ENCODE measurements around the gene MOB1A.

Gene MOB1A

DNA sequence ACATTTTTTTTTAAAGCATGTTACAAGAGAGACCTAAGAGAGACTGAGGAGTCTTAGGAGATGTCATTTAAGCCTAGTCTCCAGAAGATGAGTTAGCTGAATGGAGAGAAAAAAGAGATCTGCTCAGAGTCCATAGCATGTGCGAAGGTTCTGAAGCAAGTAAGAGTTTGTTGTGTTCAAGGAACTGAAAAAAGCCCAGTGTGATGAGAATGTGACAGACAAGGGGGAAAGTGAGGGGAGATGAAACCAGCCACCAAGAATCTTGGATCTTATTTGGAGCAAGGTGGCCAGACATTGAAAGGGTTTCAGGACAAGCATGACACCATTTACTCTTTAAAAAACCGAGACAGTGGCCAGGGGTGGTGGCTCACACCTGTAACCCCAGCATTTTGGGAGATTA is 5.2 kb upstream of the MOB1A start:
- no peak overlapping the region for H3K9ac ChIP-seq
- H3K79me2 ChIP-seq (ENCODE audit: insufficient read depth, low read depth): no peaks in the 10 kb centered on the region; the same call in 1 of the 2 replicates
- 0 out of 2 replicates have a peak overlapping the region, but pooled peaks have one; percentile 16 for H2AFZ ChIP-seq (ENCODE audit: low read depth)
- no peaks in the 10 kb centered on the region for H3K27me3 ChIP-seq (ENCODE audit: insufficient read depth, low read depth)
- TF ChIP-seq, protein P1, sequence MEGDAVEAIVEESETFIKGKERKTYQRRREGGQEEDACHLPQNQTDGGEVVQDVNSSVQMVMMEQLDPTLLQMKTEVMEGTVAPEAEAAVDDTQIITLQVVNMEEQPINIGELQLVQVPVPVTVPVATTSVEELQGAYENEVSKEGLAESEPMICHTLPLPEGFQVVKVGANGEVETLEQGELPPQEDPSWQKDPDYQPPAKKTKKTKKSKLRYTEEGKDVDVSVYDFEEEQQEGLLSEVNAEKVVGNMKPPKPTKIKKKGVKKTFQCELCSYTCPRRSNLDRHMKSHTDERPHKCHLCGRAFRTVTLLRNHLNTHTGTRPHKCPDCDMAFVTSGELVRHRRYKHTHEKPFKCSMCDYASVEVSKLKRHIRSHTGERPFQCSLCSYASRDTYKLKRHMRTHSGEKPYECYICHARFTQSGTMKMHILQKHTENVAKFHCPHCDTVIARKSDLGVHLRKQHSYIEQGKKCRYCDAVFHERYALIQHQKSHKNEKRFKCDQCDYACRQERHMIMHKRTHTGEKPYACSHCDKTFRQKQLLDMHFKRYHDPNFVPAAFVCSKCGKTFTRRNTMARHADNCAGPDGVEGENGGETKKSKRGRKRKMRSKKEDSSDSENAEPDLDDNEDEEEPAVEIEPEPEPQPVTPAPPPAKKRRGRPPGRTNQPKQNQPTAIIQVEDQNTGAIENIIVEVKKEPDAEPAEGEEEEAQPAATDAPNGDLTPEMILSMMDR (conservative IDR thresholded peaks at IDR 0.05; ENCODE audit: low read depth, low read length): no peak
- no peaks in the 10 kb centered on the region for H4K20me1 ChIP-seq (ENCODE audit: insufficient read depth)
- H3K36me3 ChIP-seq (ENCODE audit: insufficient read depth): no peaks in the 10 kb centered on the region
- H3K27ac ChIP-seq: no peak overlapping the region
- H3K4me3 ChIP-seq (IDR thresholded peaks at IDR 0.05; ENCODE audit: insufficient read depth, low read depth, low read length): no peak overlapping the region
- peak overlapping the region; percentile 0; the same call in 1 of the 2 replicates for H3K4me2 ChIP-seq
- H3K4me1 ChIP-seq (ENCODE audit: low read depth, poor library complexity, severe bottlenecking): peaks cover 56% of the 10 kb centered on the region

DNA sequence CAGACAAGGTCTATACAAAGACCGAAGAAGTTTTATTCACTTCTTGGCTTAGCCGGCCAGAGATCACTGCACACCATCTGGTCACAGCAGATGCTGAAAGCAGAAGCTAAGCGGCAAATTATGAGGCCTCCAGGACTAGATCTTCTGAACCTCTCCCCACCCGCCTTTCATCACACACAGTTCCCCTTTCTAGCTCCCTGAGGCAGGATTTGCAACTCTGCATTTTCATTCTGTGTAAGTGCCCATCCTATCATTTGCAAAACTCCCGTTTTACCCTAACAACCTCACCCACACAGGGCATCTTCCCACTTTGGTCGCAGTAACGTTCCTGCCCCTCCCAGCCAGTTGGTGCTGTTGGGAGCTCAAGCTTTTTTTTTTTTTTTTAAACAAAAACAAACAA is 3.1 kb upstream of the MOB1A start:
- peak overlapping the region; percentile 63 for H3K27ac ChIP-seq
- H3K9ac ChIP-seq: peak overlapping the region; percentile 28; the same call in 1 of the 2 replicates
- no peaks in the 10 kb centered on the region for H3K27me3 ChIP-seq (ENCODE audit: insufficient read depth, low read depth)
- peak overlapping the region; percentile 97 for H3K4me2 ChIP-seq
- H4K20me1 ChIP-seq (ENCODE audit: insufficient read depth): peaks cover 2% of the 10 kb centered on the region; the same call in 1 of the 2 replicates
- no peak overlapping the region for H3K4me3 ChIP-seq (IDR thresholded peaks at IDR 0.05; ENCODE audit: insufficient read depth, low read depth, low read length)
- H3K36me3 ChIP-seq (ENCODE audit: insufficient read depth): peaks cover 1% of the 10 kb centered on the region; the same call in 1 of the 2 replicates
- TF ChIP-seq, protein P1 (conservative IDR thresholded peaks at IDR 0.05; ENCODE audit: low read depth, low read length): no peak
- H3K79me2 ChIP-seq (ENCODE audit: insufficient read depth, low read depth): peaks cover 18% of the 10 kb centered on the region
- peak overlapping the region; percentile 62; the same call in 1 of the 2 replicates for H2AFZ ChIP-seq (ENCODE audit: low read depth)
- H3K4me1 ChIP-seq (ENCODE audit: low read depth, poor library complexity, severe bottlenecking): peaks cover 63% of the 10 kb centered on the region

DNA sequence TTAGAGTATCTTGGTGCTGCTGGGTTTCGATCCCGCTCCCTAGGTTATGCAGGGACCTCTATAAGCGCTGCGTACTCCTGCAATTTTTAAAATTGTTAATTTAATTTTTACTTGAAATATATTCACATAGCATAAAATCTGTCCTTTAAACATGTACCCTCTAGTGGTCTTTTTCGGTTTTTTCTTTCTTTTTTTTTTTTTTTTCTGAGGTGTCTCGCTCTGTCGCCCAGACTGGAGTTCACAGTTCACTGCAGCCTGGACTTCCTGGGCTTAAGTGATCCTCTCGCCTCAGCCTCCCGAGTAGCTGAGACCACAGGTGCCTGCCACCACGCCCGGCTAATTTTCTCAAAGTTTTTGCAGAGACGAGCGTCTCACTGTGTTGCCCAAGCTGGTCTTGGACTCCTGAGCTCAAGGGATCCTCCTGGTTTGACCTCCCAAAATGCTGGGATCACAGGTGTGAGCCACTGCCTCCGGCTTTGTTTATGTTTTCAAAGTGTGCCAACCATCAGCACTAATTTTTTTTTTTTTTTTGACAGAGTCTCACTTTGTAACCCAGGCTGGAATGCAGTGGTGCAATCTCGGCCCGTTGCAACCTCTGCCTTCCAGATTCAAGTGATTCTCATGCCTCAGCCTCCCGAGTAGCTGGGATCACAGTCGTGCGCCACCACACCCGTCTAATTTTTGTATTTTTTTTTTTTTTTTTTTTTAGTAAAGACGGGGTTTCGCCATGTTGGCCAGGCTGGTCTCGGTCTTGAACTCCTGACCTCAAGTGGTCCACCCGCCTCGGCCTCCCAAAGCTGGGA is 585 bp upstream of the MOB1A start:
- peaks cover 43% of the 10 kb centered on the region for H3K79me2 ChIP-seq (ENCODE audit: insufficient read depth, low read depth)
- peaks cover 81% of the 10 kb centered on the region for H3K4me1 ChIP-seq (ENCODE audit: low read depth, poor library complexity, severe bottlenecking)
- H3K27ac ChIP-seq: peak overlapping the region; percentile 88; the same call in 1 of the 2 replicates
- peaks cover 15% of the 10 kb centered on the region; the same call in 1 of the 2 replicates for H4K20me1 ChIP-seq (ENCODE audit: insufficient read depth)
- H3K4me3 ChIP-seq (IDR thresholded peaks at IDR 0.05; ENCODE audit: insufficient read depth, low read depth, low read length): no peak overlapping the region
- H3K36me3 ChIP-seq (ENCODE audit: insufficient read depth): peaks cover 3% of the 10 kb centered on the region; the same call in 1 of the 2 replicates
- peak overlapping the region; percentile 97 for H3K4me2 ChIP-seq
- H3K27me3 ChIP-seq (ENCODE audit: insufficient read depth, low read depth): no peaks in the 10 kb centered on the region
- TF ChIP-seq, protein P1 (conservative IDR thresholded peaks at IDR 0.05; ENCODE audit: low read depth, low read length): peak; percentile 83
- peak overlapping the region; percentile 0; the same call in 1 of the 2 replicates for H3K9ac ChIP-seq
- H2AFZ ChIP-seq (ENCODE audit: low read depth): peak overlapping the region; percentile 45; the same call in 1 of the 2 replicates

DNA sequence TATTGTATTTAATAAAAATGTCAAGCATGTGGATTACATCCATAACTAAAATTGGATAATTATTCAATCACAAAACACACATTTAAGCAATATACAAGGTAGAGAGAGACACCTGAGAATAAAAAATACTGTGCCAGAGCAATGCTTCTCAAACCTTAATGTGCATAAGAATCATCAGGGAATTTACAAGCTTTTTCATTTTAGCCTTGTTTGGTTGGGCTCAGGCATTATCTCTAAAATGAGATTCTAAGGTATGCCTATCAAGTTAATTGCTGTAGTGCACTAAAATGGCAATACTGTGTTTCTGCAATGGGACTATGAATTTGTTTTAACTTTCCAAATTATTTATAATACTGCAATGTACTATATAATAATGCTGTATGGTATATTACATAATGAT is 983 bp downstream of the MOB1A start:
- H3K4me3 ChIP-seq (IDR thresholded peaks at IDR 0.05; ENCODE audit: insufficient read depth, low read depth, low read length): peak overlapping the region; percentile 95
- H2AFZ ChIP-seq (ENCODE audit: low read depth): no peak overlapping the region
- peaks cover 3% of the 10 kb centered on the region; the same call in 1 of the 2 replicates for H3K36me3 ChIP-seq (ENCODE audit: insufficient read depth)
- H3K27me3 ChIP-seq (ENCODE audit: insufficient read depth, low read depth): no peaks in the 10 kb centered on the region
- H4K20me1 ChIP-seq (ENCODE audit: insufficient read depth): peaks cover 15% of the 10 kb centered on the region; the same call in 1 of the 2 replicates
- H3K4me1 ChIP-seq (ENCODE audit: low read depth, poor library complexity, severe bottlenecking): peaks cover 73% of the 10 kb centered on the region
- H3K79me2 ChIP-seq (ENCODE audit: insufficient read depth, low read depth): peaks cover 58% of the 10 kb centered on the region
- H3K9ac ChIP-seq: peak overlapping the region; percentile 79; the same call in 1 of the 2 replicates
- H3K27ac ChIP-seq: peak overlapping the region; percentile 88
- peak overlapping the region; percentile 83 for H3K4me2 ChIP-seq
- TF ChIP-seq, protein P1 (conservative IDR thresholded peaks at IDR 0.05; ENCODE audit: low read depth, low read length): no peak

Data from KMS-11 (cell line).